Left lung (tissue), 14 donors: ENCODE measurements around the gene RNFT1. TPM values are rescaled to one million over a fixed set of nuclear protein-coding genes. Genes with fewer than 3 reads are reported as not detected.
"Not testable (repeated sequence)": the region's sequence is repeated elsewhere in the genome, so short reads cannot be mapped to it uniquely, and the experiment has no call there.

ENCODE experiments used
- ATAC-seq: fragments of 200-7000 bp; cut with Tn5 transposase; one replicate; pipeline ENCODE4 v1.9.1; 2020; ENCODE audit warnings: moderate library complexity
- DNase-seq, 4 donors: peaks; one replicate each; pipeline ENCODE4 v3.0.0-alpha.2; 2013 to 2020
- H3K27ac ChIP-seq, 2 donors: fragments of 200-600 bp; sonication (generic) in 1 of 2; one replicate each; pipeline versions ENCODE4 v1.5.0 to v1.8.0; 2020 to 2021
- H3K27me3 ChIP-seq, 2 donors: fragments of 200-600 bp; sonication (generic) in 1 of 2; one replicate each; pipeline versions ENCODE4 v1.5.0 to v1.8.0; 2020 to 2021
- H3K36me3 ChIP-seq, 2 donors: fragments of 200-600 bp; sonication (generic) in 1 of 2; one replicate each; pipeline versions ENCODE4 v1.5.0 to v1.8.0; 2020 to 2021
- H3K4me1 ChIP-seq, 2 donors: fragments of 200-600 bp; one replicate each; pipeline ENCODE4 v1.8.0; 2021
- H3K4me3 ChIP-seq, 2 donors: fragments of 200-600 bp; sonication (generic) in 1 of 2; one replicate each; pipeline versions ENCODE4 v1.5.0 to v1.8.0; 2020 to 2021; ENCODE audit warnings: mild to moderate bottlenecking in 1 of 2
- H3K9me3 ChIP-seq, 2 donors: fragments of 200-600 bp; sonication (generic) in 1 of 2; one replicate each; pipeline versions ENCODE4 v1.5.0 to v1.8.0; 2020 to 2021
- intact Hi-C, 2 donors: fragments of 100-400 bp; cut with DNase I; formaldehyde crosslinking; loops; one replicate each; pipeline versions ENCODE4 v1.11.2 to v1.14.2; 2022
- long read RNA-seq, 12 donors: library from polyadenylated mRNA in 2 of 12; unstranded in 2 of 12; transcript quantifications; one replicate each; pipeline ENCODE4 v2.0.0 and lab custom pipeline, GENCODE V29; 2019 to 2026
- polyA plus RNA-seq, 6 donors: library from polyadenylated mRNA; unstranded; fragments of 120-200 nt; gene quantifications; one replicate each; pipeline ENCODE4 v1.2.1, GENCODE V29; 2013; ENCODE audit not compliant: insufficient read length in 6 of 6
- total RNA-seq, 2 donors: library from RNA; stranded (reverse); fragmentation: NEBNext Ultra II Directional; extraction: Animal tissue kit (Norgen Biotek cat#: 25700); gene quantifications; one replicate each; pipeline ENCODE4 v1.2.1, GENCODE V29; 2021
- TF ChIP-seq, protein P1 (sequence below), 2 donors: fragments of 200-600 bp; sonication (generic) in 1 of 2; IDR thresholded peaks; one replicate each; pipeline versions ENCODE4 v1.5.0 to v1.8.0; 2021; ENCODE audit warnings: antibody characterized with exemption in 2 of 2
- donor health status: DM: no; HTN: yes; CAD: no.
- donor health status: DM: no; HTN: no; CAD: no.

RNFT1 gene, protein sequence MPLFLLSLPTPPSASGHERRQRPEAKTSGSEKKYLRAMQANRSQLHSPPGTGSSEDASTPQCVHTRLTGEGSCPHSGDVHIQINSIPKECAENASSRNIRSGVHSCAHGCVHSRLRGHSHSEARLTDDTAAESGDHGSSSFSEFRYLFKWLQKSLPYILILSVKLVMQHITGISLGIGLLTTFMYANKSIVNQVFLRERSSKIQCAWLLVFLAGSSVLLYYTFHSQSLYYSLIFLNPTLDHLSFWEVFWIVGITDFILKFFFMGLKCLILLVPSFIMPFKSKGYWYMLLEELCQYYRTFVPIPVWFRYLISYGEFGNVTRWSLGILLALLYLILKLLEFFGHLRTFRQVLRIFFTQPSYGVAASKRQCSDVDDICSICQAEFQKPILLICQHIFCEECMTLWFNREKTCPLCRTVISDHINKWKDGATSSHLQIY
- 10 to 100 TPM; 28.1 to 28.2 TPM for total RNA-seq
- 10 to 100 TPM; 31.6 to 41.5 (median 36.3) TPM for polyA plus RNA-seq
- long read RNA-seq, donor 1, transcript RNFT1-202 (7 exons, 1,809 nt) = major isoform, 6 of 22 reads
- long read RNA-seq, donor 1, transcript RNFT1-201 (9 exons, 2,101 nt) = major isoform, 6 of 22 reads
- long read RNA-seq, donor 1, partial matches to known transcripts = 6 of 22 reads
- long read RNA-seq, donor 1, other reads (novel, unspliced or antisense) = 0 of 22 reads
- long read RNA-seq, donor 2, partial matches to known transcripts = 8 of 17 reads
- long read RNA-seq, donor 2, other reads (novel, unspliced or antisense) = 0 of 17 reads
- long read RNA-seq, donor 3, transcript RNFT1-201 (9 exons, 2,101 nt) = major isoform, 6 of 18 reads
- long read RNA-seq, donor 3, partial matches to known transcripts = 5 of 18 reads
- long read RNA-seq, donor 3, other reads (novel, unspliced or antisense) = 0 of 18 reads
- long read RNA-seq, donor 4, transcript RNFT1-201 (9 exons, 2,101 nt) = major isoform, 6 of 7 reads
- long read RNA-seq, donor 4, partial matches to known transcripts = 0 of 7 reads
- long read RNA-seq, donor 4, other reads (novel, unspliced or antisense) = 0 of 7 reads
- long read RNA-seq, donor 5, transcript RNFT1-202 (7 exons, 1,809 nt) = minor isoform, 5 of 15 reads
- long read RNA-seq, donor 5, transcript RNFT1-201 (9 exons, 2,101 nt) = major isoform, 7 of 15 reads
- long read RNA-seq, donor 5, partial matches to known transcripts = 0 of 15 reads
- long read RNA-seq, donor 5, other reads (novel, unspliced or antisense) = 0 of 15 reads
- long read RNA-seq, donor 6, transcript RNFT1-201 (9 exons, 2,101 nt) = minor isoform, 7 of 27 reads
- long read RNA-seq, donor 6, transcript RNFT1-202 (7 exons, 1,809 nt) = major isoform, 10 of 27 reads
- long read RNA-seq, donor 6, partial matches to known transcripts = 8 of 27 reads
- long read RNA-seq, donor 6, other reads (novel, unspliced or antisense) = 0 of 27 reads
- long read RNA-seq, donor 7, transcript RNFT1-202 (7 exons, 1,809 nt) = major isoform, 9 of 21 reads
- long read RNA-seq, donor 7, transcript RNFT1-201 (9 exons, 2,101 nt) = minor isoform, 8 of 21 reads
- long read RNA-seq, donor 7, partial matches to known transcripts = 0 of 21 reads
- long read RNA-seq, donor 7, other reads (novel, unspliced or antisense) = 0 of 21 reads
- long read RNA-seq, donor 8, partial matches to known transcripts = 6 of 10 reads
- long read RNA-seq, donor 8, other reads (novel, unspliced or antisense) = 0 of 10 reads
- long read RNA-seq, donor 9 = 0 reads
- long read RNA-seq, donor 10, partial matches to known transcripts = 1 of 3 reads
- long read RNA-seq, donor 10, other reads (novel, unspliced or antisense) = 0 of 3 reads
- long read RNA-seq, donor 11 = 0 reads
- long read RNA-seq, donor 12, partial matches to known transcripts = 0 of 7 reads
- long read RNA-seq, donor 12, other reads (novel, unspliced or antisense) = 0 of 7 reads

DNA sequence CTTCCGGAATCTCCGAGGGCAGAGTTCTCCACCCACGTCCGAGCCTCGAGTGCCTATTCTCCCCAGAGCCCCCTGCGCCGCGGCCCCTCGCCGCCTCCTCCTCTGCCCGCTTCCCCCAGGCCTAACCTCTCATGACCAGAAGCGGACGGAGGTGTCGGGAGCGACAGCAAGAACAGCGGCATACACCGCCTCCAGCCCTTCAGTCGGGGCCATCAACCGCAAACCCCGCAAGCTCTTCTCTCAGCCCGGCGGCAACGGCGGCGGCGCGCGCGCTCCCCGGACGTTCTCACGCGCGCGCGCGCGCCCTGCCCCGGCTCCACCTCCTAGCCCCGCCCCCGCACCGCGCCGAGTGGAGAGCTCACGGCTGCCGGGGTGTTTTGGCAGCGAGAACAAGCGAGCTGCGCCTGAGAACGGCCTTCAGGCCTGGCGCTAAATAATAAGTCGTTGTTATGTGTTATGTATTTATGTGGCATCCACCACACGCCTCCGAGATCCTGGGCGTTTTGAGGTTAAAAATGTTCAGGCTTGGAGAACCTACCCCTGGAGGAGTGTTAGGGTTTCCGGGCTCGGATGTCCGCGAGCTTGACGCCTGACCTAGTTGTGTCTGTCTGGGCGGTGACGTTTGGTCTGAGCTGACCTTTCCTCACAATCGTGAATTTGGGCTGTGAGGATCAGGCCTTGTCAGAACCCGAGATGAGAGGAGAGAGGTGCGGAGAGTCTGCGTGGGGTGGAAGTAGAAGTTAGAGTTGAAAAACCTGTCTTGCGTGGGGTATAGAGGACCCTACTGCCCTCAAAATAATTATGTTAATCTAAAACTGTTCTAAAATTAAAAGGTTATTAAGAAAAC is at the start of gene RNFT1:
Gene RNFT1, minus strand, starts transcription at position 259 of the 847 bp plus-strand sequence. Its CDS starts 77 bp downstream, at position 182.
- peaks cover 7 to 24% of the 10 kb centered on the region in 2 donors for H3K4me1 ChIP-seq
- ATAC-seq (peak; percentile 99), DNase-seq (peak; percentile 90 to 99 (median 92))
- no peaks in the 10 kb centered on the region for H3K27me3 ChIP-seq
- peak within 1 kb of the TSS; percentile 66 to 68 for H3K4me3 ChIP-seq
- H3K9me3 ChIP-seq = no peaks in the 10 kb centered on the region
- H3K36me3 ChIP-seq = no peaks in the 10 kb centered on the region
- TF ChIP-seq, protein P1, sequence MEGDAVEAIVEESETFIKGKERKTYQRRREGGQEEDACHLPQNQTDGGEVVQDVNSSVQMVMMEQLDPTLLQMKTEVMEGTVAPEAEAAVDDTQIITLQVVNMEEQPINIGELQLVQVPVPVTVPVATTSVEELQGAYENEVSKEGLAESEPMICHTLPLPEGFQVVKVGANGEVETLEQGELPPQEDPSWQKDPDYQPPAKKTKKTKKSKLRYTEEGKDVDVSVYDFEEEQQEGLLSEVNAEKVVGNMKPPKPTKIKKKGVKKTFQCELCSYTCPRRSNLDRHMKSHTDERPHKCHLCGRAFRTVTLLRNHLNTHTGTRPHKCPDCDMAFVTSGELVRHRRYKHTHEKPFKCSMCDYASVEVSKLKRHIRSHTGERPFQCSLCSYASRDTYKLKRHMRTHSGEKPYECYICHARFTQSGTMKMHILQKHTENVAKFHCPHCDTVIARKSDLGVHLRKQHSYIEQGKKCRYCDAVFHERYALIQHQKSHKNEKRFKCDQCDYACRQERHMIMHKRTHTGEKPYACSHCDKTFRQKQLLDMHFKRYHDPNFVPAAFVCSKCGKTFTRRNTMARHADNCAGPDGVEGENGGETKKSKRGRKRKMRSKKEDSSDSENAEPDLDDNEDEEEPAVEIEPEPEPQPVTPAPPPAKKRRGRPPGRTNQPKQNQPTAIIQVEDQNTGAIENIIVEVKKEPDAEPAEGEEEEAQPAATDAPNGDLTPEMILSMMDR (IDR thresholded peaks at IDR 0.05) = no peak
- H3K27ac ChIP-seq = peak within 1 kb of the TSS; percentile 95 to 96
- intact Hi-C loops = no loop called here

DNA sequence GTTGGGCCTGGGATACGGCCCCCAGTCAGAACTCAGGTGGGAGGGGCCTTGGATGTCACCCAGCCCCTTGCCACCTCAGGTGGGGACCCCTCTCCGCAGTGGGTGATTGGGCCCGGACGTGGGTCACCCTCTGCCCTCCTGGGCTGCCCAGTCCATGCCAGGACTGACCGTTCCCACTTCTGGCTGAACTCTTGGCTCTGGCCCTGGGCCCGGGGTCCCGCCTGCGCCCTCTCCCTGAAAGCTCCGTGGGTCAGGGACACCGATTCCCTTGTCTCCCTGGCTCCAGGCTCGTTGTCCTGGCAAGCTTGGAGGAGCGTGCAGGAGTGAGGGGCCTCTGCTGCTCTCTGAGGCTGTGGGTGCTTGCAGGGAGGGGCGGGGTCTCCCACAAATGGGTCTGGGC is 44.8 kb upstream of the RNFT1 start:
- H3K4me1 ChIP-seq, H3K36me3 ChIP-seq, H3K9me3 ChIP-seq, intact Hi-C loops, H3K4me3 ChIP-seq, DNase-seq, ATAC-seq, H3K27ac ChIP-seq, H3K27me3 ChIP-seq: not testable (repeated sequence)

DNA sequence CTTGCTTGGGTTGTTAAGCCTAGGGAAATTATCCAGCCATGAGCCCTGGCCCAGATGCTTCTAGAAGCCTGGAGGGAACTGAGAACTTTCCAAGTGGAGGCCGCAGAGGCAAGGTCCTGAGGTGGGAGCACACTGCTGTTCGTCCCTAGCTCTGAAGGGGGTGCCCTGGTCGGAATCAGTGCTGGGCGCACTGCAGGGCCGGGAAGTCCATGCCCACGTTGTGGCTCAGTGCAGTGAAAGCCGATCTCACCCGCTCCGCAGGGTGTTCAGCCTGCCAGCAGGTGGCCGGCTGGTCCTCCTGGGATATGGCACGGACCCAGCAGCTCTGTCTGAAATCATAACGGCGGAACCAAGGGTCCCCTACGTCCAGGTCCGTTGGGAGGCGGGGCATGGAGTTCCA is 43.8 kb upstream of the RNFT1 start:
- H3K4me3 ChIP-seq, H3K27me3 ChIP-seq, intact Hi-C loops, H3K4me1 ChIP-seq, H3K9me3 ChIP-seq, DNase-seq, H3K36me3 ChIP-seq, H3K27ac ChIP-seq, ATAC-seq: not testable (repeated sequence)

DNA sequence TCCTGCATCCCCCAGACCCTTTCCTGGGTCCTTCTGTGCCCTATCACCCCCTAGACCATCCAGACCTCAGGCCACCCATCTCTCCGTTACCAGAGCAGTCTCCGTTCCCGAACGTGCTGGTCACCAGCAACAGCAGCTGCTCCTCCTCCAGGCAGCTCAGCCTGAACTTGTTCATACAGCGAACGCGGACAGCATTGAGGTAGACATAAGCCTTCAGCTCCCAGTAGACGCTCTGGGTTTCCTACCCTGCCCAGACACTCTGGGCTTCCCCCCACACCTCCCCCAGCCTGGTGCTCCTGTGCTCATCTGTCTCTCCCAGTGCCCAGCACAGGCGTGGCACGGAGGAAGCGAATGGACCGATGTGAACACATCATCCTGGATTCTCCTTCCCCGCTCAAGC is 41.6 kb upstream of the RNFT1 start:
- intact Hi-C loops = no loop called here
- ATAC-seq (no peak), DNase-seq (no peak)
- no peaks in the 10 kb centered on the region for H3K4me1 ChIP-seq
- H3K27ac ChIP-seq = no peak overlapping the region
- TF ChIP-seq, protein P1 (IDR thresholded peaks at IDR 0.05) = no peak
- no peak overlapping the region for H3K4me3 ChIP-seq
- no peaks in the 10 kb centered on the region for H3K9me3 ChIP-seq
- H3K27me3 ChIP-seq = no peaks in the 10 kb centered on the region
- no peaks in the 10 kb centered on the region for H3K36me3 ChIP-seq

DNA sequence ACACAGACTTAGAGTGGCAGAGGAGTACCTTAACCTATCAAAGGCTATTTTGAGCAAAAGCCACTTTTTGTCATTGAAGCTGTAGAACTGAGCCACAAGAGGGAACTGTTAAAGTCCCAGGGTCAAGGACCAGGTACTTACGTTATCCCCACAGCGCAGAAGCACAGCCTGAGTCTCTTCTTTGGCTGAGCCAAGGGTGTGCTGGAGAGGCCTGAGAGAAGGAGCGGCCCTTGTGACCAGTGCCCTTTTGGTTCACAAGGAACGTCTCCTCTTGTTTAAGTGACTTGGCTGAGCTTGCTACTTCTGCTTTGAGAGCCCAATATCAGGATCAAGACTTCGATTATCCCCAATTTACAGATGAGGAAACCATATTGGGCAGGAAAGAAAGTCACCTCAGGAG is 40.0 kb upstream of the RNFT1 start:
- H3K27me3 ChIP-seq, H3K27ac ChIP-seq, H3K9me3 ChIP-seq, H3K4me1 ChIP-seq, intact Hi-C loops, H3K4me3 ChIP-seq, H3K36me3 ChIP-seq, ATAC-seq: not testable (repeated sequence)
- DNase-seq = peak in 2 of 4 donors; percentile 6 to 59

DNA sequence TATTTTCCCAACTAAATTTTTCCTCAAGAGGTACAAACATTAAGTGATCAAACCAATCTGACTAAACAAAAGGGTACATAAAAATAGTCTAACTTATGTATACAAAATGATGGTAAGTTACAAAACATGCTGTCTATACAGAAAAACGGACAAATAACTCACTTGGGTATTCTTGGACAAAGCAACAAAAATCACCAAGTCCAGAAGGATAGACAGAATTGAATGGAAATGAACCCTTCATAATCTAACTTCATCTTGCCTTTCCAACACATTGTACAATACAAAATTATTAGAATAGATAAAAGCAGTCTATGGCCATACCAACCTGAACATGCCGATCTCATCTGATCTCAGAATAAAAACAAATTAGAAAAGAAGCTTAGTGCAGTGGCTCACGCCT is 37.9 kb upstream of the RNFT1 start:
- H3K27ac ChIP-seq, H3K36me3 ChIP-seq, DNase-seq, H3K9me3 ChIP-seq, H3K27me3 ChIP-seq, H3K4me1 ChIP-seq, H3K4me3 ChIP-seq, ATAC-seq, intact Hi-C loops: not testable (repeated sequence)

DNA sequence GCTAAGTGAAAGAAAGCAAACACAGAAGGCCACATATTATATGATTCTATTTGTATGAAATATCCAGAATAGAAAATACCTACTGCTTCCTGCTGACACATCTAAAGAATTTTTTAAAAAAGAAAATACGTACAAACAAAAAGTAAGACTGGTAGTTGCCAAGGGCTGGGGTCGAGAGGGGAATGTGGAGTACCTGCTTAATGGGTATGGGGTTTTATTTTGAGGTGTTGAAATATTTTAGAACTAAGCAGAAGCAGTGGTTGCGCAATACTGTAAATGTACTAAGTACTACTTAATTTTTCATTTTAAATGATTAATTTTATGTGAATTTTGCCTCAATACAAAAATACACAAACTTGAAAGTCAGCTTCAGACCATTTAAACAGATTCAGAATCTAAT is 32.1 kb upstream of the RNFT1 start:
- ATAC-seq = peak; percentile 52
- H3K36me3 ChIP-seq, H3K27me3 ChIP-seq, H3K9me3 ChIP-seq, H3K4me3 ChIP-seq, intact Hi-C loops, H3K27ac ChIP-seq, H3K4me1 ChIP-seq, DNase-seq: not testable (repeated sequence)

DNA sequence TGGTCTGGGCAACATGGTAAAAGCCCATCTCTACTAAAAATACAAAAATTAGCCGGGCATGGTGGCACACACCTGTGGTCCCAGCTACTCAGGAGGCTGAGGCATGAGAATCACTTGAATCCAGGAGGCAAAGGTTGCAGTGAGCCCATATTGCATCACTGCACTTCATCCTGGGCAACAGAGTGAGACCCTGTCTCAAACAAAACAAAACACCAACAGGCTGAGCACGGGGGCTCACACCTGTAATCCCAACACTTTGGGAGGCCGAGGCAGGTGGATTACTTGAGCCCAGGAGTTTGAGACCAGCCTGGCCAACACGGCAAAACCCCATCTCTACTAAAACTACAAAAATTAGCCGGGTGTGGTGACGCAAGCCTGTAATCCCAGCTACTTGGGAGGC is 10.6 kb upstream of the RNFT1 start:
- H3K36me3 ChIP-seq, DNase-seq, ATAC-seq, H3K9me3 ChIP-seq, H3K27me3 ChIP-seq, H3K27ac ChIP-seq, intact Hi-C loops, H3K4me1 ChIP-seq, H3K4me3 ChIP-seq: not testable (repeated sequence)

DNA sequence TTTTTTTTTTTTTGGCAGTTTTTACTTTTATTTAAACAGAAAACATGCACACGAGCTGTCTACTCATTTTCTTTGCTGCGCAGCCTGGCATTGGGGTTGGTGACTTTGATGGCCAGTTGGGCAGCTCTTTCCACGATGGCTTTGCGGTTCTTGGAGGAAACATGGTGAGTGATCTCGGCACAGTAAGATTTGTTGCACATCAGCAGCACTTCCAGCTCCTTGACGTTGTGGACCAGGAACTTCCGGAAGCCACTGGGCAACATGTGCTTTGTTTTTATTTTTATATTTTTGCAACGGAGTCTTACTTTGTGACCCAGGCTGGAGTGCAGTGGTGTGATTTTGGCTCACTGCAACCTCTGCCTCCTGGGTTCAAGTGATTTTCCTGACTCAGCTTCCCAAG is 8.9 kb upstream of the RNFT1 start:
- H3K4me3 ChIP-seq, ATAC-seq, H3K9me3 ChIP-seq, H3K36me3 ChIP-seq, intact Hi-C loops, H3K27me3 ChIP-seq, H3K27ac ChIP-seq, DNase-seq, H3K4me1 ChIP-seq: not testable (repeated sequence)
